Measurements from ENCODE around the gene FANCD2. TPM values are rescaled to one million over a fixed set of nuclear protein-coding genes. Genes with fewer than 3 reads are reported as not detected.
"Not testable (repeated sequence)": the region's sequence is repeated elsewhere in the genome, so short reads cannot be mapped to it uniquely, and the experiment has no call there.

Gene FANCD2
- polyA plus RNA-seq, 1 of the 3 experiments (the other 2 are of a cell fraction): 7.3 TPM

DNA sequence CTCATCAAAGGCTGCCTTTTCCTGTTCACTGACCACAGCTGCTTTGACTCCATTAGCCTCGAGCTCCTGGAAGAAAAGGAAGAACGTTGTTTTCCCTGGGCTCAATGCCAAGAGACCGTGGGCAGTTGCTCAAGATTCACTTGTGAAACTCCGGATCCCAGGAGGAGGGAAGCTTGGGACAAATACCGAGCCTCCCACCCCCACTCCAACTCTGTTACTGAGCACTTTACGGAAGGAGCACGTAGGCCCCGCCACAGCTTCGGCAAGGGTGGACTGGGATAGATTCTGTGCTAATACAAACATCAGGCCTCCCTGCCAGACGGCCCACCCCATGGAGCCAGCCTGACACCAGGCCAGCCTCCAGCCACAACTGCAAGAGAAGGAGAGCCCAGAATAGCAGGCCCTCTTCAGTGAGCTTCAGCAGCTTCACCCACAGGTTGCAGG is 10.8 kb upstream of the FANCD2 start:
- H3K27ac ChIP-seq (ENCODE audit: low read depth in 2 of 2, low read length in 1 of 2): no peak overlapping the region
- H3F3A ChIP-seq (replicated peaks; ENCODE audit: insufficient read depth): peaks cover 8% of the 10 kb centered on the region
- no peaks in the 10 kb centered on the region for H3K36me3 ChIP-seq (replicated peaks in 1 of 2; ENCODE audit: control insufficient read depth in 1 of 2, insufficient read depth in 2 of 2, low read length in 1 of 2)
- DNase-seq: no peak
- H3K9ac ChIP-seq: no peak overlapping the region
- 26% methylated on average over 5 of the region's 10 CpGs for WGBS (ENCODE audit: low lambda C conversion rate)
- no peaks in the 10 kb centered on the region for H3K9me3 ChIP-seq
- POLR2A ChIA-PET: no interaction called here
- H3K27me3 ChIP-seq (ENCODE audit: insufficient read depth): no peaks in the 10 kb centered on the region
- H2AFZ ChIP-seq (ENCODE audit: low read depth): no peak overlapping the region
- H3K4me3 ChIP-seq (ENCODE audit: low read depth in 2 of 2, low read length in 1 of 2): no peak overlapping the region
- H3K9me2 ChIP-seq: no peaks in the 10 kb centered on the region
- H3K79me2 ChIP-seq (ENCODE audit: insufficient read depth): no peaks in the 10 kb centered on the region
- CTCF ChIA-PET: interaction anchor here (0.9 to 1.1 kb wide), 2 partner anchors 11 to 83 kb away, joined by 3 read pairs; no protein-coding TSS in a partner anchor
- no peaks in the 10 kb centered on the region for H4K20me1 ChIP-seq (ENCODE audit: insufficient read depth)
- TF ChIP-seq NFIC (IDR thresholded peaks at IDR 0.05; ENCODE audit: borderline replicate concordance) (peak; percentile 32; the same call in 1 of the 2 replicates), TAF1 (IDR thresholded peaks at IDR 0.05; ENCODE audit: borderline replicate concordance, low read depth, low read length) (no peak)
- 0 out of 2 replicates have a peak overlapping the region, but pooled peaks have one; percentile 21 for H3K4me2 ChIP-seq
- H3K4me1 ChIP-seq (ENCODE audit: control insufficient read depth in 1 of 2, insufficient read depth in 2 of 2, low read depth in 1 of 2, low read length in 1 of 2): peaks cover 5 to 7% of the 10 kb centered on the region in 2 experiments; a peak in 2 of 4 replicates

DNA sequence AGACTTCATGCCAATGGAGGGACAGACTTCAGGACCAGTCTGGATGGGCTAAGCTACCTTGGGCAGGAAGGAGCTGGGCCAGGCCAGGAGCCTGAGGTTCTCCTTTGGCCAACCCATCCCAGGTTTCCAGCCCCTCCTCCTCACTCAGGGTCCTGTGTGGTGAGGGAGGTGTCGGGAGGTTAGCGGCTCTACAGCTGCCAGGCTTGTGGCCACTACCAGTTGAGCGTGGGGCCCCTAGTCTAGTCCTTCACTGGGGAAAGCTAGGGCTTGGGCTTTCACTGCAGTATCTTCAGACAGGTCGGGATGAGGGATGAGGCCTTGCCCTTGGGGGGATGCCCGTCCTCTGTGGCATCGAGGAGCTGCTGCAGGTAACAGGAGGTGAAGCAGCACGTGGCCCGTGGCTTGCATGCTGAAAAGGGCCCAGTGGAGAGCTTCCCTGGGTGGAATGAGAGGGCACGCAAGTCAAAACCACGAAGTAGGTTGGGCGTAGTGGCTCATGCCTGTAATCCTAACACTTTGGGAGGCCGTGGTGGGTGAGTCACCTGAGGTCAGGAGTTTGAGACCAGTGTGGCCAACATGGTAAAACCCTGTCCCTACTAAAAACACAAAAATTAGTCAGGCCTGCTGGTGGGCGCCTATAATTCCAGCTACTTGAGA is 8.5 kb upstream of the FANCD2 start:
- H3F3A ChIP-seq (replicated peaks; ENCODE audit: insufficient read depth): peaks cover 8% of the 10 kb centered on the region
- H3K27me3 ChIP-seq (ENCODE audit: insufficient read depth): no peaks in the 10 kb centered on the region
- ChIA-PET CTCF (no interaction called here), POLR2A (no interaction called here)
- whole genome bisulfite sequencing (ENCODE audit: low lambda C conversion rate): 70% methylated on average over 8 of the region's 13 CpGs
- H3K4me2 ChIP-seq: no peak overlapping the region
- no peak for DNase-seq
- H3K9me2 ChIP-seq: no peaks in the 10 kb centered on the region
- no peaks in the 10 kb centered on the region for H3K9me3 ChIP-seq
- H3K36me3 ChIP-seq (replicated peaks in 1 of 2; ENCODE audit: control insufficient read depth in 1 of 2, insufficient read depth in 2 of 2, low read length in 1 of 2): peaks cover 3 to 10% of the 10 kb centered on the region in 2 experiments
- H3K4me3 ChIP-seq (ENCODE audit: low read depth in 2 of 2, low read length in 1 of 2): no peak overlapping the region
- no peak overlapping the region for H3K27ac ChIP-seq (ENCODE audit: low read depth in 2 of 2, low read length in 1 of 2)
- H3K79me2 ChIP-seq (ENCODE audit: insufficient read depth): no peaks in the 10 kb centered on the region
- no peak overlapping the region for H2AFZ ChIP-seq (ENCODE audit: low read depth)
- H3K4me1 ChIP-seq (ENCODE audit: control insufficient read depth in 1 of 2, insufficient read depth in 2 of 2, low read depth in 1 of 2, low read length in 1 of 2): peaks cover 0 to 7% of the 10 kb centered on the region in 2 experiments; a peak in 2 of 4 replicates
- TF ChIP-seq RFX5 (IDR thresholded peaks at IDR 0.05; ENCODE audit: low read length): no peak
- TF ChIP-seq, protein P1, sequence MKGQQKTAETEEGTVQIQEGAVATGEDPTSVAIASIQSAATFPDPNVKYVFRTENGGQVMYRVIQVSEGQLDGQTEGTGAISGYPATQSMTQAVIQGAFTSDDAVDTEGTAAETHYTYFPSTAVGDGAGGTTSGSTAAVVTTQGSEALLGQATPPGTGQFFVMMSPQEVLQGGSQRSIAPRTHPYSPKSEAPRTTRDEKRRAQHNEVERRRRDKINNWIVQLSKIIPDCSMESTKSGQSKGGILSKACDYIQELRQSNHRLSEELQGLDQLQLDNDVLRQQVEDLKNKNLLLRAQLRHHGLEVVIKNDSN (IDR thresholded peaks at IDR 0.05; ENCODE audit: borderline replicate concordance, low read depth): no peak
- TF ChIP-seq RAD21 (IDR thresholded peaks at IDR 0.05; ENCODE audit: low read length): no peak
- TF ChIP-seq, protein P2, sequence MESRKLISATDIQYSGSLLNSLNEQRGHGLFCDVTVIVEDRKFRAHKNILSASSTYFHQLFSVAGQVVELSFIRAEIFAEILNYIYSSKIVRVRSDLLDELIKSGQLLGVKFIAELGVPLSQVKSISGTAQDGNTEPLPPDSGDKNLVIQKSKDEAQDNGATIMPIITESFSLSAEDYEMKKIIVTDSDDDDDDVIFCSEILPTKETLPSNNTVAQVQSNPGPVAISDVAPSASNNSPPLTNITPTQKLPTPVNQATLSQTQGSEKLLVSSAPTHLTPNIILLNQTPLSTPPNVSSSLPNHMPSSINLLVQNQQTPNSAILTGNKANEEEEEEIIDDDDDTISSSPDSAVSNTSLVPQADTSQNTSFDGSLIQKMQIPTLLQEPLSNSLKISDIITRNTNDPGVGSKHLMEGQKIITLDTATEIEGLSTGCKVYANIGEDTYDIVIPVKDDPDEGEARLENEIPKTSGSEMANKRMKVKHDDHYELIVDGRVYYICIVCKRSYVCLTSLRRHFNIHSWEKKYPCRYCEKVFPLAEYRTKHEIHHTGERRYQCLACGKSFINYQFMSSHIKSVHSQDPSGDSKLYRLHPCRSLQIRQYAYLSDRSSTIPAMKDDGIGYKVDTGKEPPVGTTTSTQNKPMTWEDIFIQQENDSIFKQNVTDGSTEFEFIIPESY (IDR thresholded peaks at IDR 0.05; ENCODE audit: borderline replicate concordance, low read depth): no peak
- peak; percentile 16; the same call in 1 of the 2 replicates for TF ChIP-seq RXRA (IDR thresholded peaks at IDR 0.05; ENCODE audit: borderline replicate concordance, low read depth)
- TF ChIP-seq SIN3A (IDR thresholded peaks at IDR 0.05; ENCODE audit: borderline replicate concordance, low read depth, low read length): no peak
- no peak for TF ChIP-seq FOSL2 (IDR thresholded peaks at IDR 0.05; ENCODE audit: borderline replicate concordance, low read depth)
- no peak for TF ChIP-seq NRF1 (IDR thresholded peaks at IDR 0.05; ENCODE audit: low read depth, low read length)
- no peak overlapping the region for H3K9ac ChIP-seq
- no peaks in the 10 kb centered on the region for H4K20me1 ChIP-seq (ENCODE audit: insufficient read depth)

DNA sequence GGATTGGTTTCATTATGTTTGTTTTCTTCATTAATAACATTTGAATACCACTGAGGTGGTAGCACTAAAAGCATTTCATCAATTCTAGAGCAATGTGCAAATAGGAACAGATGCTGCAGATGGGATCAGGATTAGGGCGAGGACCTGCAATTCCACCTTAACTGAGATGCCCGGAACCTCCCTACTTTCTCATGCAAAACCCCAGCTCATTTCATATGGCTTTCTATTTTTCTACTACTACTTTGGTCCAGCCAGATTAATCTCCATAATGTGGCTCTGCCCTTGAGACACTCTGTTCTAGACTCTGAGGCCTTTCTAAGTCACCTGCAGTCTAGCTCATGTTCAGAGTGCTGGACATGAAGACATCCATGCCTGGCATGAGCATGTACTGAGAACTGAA is 7.4 kb upstream of the FANCD2 start:
- H3K9me2 ChIP-seq; H3K27ac ChIP-seq (ENCODE audit: low read depth in 2 of 2, low read length in 1 of 2); H3K79me2 ChIP-seq (ENCODE audit: insufficient read depth); H3K4me1 ChIP-seq (ENCODE audit: control insufficient read depth in 1 of 2, insufficient read depth in 2 of 2, low read depth in 1 of 2, low read length in 1 of 2); H3K27me3 ChIP-seq (ENCODE audit: insufficient read depth); H2AFZ ChIP-seq (ENCODE audit: low read depth); H3K4me3 ChIP-seq (ENCODE audit: low read depth in 2 of 2, low read length in 1 of 2); H3F3A ChIP-seq (replicated peaks; ENCODE audit: insufficient read depth); POLR2A ChIA-PET; H3K9me3 ChIP-seq; DNase-seq; H4K20me1 ChIP-seq (ENCODE audit: insufficient read depth); H3K4me2 ChIP-seq; H3K9ac ChIP-seq; CTCF ChIA-PET: not testable (repeated sequence)
- 94% methylated on average over 2 of the region's 2 CpGs for whole genome bisulfite sequencing (ENCODE audit: low lambda C conversion rate)
- H3K36me3 ChIP-seq (replicated peaks in 1 of 2; ENCODE audit: control insufficient read depth in 1 of 2, insufficient read depth in 2 of 2, low read length in 1 of 2): peaks cover 4 to 15% of the 10 kb centered on the region in 2 experiments
